NB4 (cell line): ENCODE results near the gene DAB1.

Source experiments
- DNase-seq: peaks from one replicate; pipeline ENCODE4 v3.0.0; 2010; ENCODE audit warnings: low read depth
- H3K4me3 ChIP-seq: one replicate; pipeline ENCODE4 v1.5.1; 2011; ENCODE audit warnings: mild to moderate bottlenecking, low read depth, low read length, moderate library complexity
- CTCF ChIP-seq: IDR thresholded peaks from one replicate; pipeline ENCODE4 v1.5.1; 2012; ENCODE audit warnings: low read depth, low read length
- MAX ChIP-seq: IDR thresholded peaks from 2 replicates; pipeline ENCODE4 v1.6.1; 2011; ENCODE audit warnings: low read depth, low read length
- MYC ChIP-seq: IDR thresholded peaks from 2 replicates; pipeline ENCODE4 v1.6.1; 2011; ENCODE audit warnings: low read depth, low read length
- POLR2A ChIP-seq: IDR thresholded peaks from 2 replicates; pipeline ENCODE4 v1.6.1; 2011; ENCODE audit warnings: mild to moderate bottlenecking; ENCODE audit not compliant: insufficient read length; ENCODE audit errors: extremely low read depth

Gene DAB1

DNA sequence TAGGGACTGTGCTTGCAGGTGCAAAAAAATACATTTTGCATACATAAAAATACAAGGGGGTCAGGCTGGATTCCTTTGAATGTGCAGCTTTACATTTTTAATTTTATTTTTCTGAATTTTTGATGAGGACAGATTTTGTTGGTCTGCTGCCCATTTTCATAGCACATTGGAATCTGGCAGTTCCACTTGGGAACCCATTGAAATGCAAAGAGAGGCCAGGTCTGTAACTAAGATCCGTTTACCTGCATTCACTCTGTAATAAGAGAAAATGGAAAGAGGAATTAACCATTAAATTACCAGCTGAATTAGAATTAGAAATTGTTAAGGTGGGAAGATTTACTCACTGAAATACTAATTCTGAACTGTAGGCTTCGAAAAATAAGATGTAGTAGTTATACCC is 221.6 kb downstream of the DAB1 start:
- no peak overlapping the region for H3K4me3 ChIP-seq
- no peak for DNase-seq
- TF ChIP-seq CTCF, result no peak
- no peak for TF ChIP-seq MAX
- TF ChIP-seq MYC, result no peak
- TF ChIP-seq POLR2A, result no peak

- no peak for TF ChIP-seq MYC
- no peak for TF ChIP-seq CTCF
- TF ChIP-seq MAX, result no peak
- no peak for TF ChIP-seq POLR2A
- no peak overlapping the region for H3K4me3 ChIP-seq
- DNase-seq, result no peak
Measured at GRCh38 chr1:57198912-57199311, 224.9 kb downstream of the DAB1 start.

DNA sequence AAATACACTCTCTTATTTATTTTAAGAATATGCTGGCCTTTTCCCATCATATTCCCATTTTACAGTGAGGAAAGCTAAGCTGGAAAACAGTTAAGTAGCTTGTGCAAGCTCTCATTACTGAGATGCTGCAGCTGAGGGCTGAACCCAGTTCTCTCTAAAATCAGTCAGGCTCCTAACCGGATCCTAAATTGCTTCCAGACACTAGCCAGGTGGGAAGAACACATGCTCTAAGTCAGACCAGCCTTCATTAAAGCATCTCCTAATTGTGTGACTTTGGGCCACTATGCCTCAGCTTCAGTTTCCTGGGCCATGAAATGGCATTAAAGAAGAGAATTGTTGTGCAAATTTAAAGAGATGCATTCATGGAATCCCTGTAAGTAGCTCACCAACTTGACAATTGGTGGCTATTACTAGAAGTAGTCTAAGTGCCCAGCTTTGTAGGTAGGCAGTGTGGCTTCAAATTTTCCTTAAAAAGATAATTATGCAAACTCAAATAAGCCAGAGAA is 228.4 kb downstream of the DAB1 start:
- no peak overlapping the region for H3K4me3 ChIP-seq
- TF ChIP-seq POLR2A (no peak), MAX (no peak), MYC (no peak), CTCF (no peak)
- DNase-seq, result no peak

DNA sequence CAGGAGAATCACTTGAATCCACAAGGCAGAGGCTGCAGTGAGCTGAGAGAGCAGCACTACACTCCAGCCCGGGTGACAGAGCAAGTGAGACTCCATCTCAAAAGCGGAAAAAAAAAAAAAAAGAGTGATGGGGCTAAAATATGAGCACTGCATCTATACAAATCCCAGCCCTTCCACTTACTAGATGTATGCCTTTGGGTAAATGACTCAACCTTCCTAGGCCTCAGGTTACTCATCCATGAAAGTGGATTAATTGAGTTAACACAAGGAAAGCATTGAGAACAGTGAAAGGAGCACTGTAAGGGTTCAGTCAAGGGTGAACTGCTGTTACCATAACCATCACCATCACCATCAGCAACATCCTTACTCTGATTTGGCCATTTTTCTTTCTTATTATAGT is 231.6 kb downstream of the DAB1 start:
- DNase-seq, result no peak
- no peak for TF ChIP-seq MYC
- no peak for TF ChIP-seq MAX
- no peak for TF ChIP-seq POLR2A
- no peak for TF ChIP-seq CTCF
- no peak overlapping the region for H3K4me3 ChIP-seq

GRCh38 chr1:57190898-57191297 is 233.0 kb downstream of the DAB1 start:
- TF ChIP-seq MAX (no peak), POLR2A (no peak), CTCF (no peak), MYC (no peak)
- DNase-seq, result no peak
- no peak overlapping the region for H3K4me3 ChIP-seq

GRCh38 chr1:57188168-57188567 is 235.7 kb downstream of the DAB1 start:
- DNase-seq, result no peak
- H3K4me3 ChIP-seq, result no peak overlapping the region
- no peak for TF ChIP-seq POLR2A
- no peak for TF ChIP-seq MAX
- TF ChIP-seq CTCF, result no peak
- TF ChIP-seq MYC, result no peak
